NCI-H446 treated with DMSO at 0.1 percent for 48 hours (cell line): ENCODE data around the gene KRT84.
A peak's percentile ranks its signal among the peaks of the same experiment; 100 is the strongest.

Experiments
- DNase-seq: peaks from one replicate; lab custom pipeline; 2025; lab: John Stamatoyannopoulos, UW

KRT84 gene

GRCh38 chr12:52342781-52343490 is 42.5 kb downstream of the KRT84 start:
- no peak for DNase-seq

GRCh38 chr12:52341066-52341580 is 44.3 kb downstream of the KRT84 start:
- DNase-seq: no peak

GRCh38 chr12:52338241-52338960 is 47.1 kb downstream of the KRT84 start:
- peak; percentile 54 for DNase-seq

GRCh38 chr12:52337054-52337453 is 48.4 kb downstream of the KRT84 start:
- DNase-seq: no peak

- DNase-seq: no peak
Measured at GRCh38 chr12:52336641-52337040, 48.8 kb downstream of the KRT84 start.

- DNase-seq: peak; percentile 87
Measured at GRCh38 chr12:52335598-52336262, 49.7 kb downstream of the KRT84 start.

GRCh38 chr12:52334185-52334584 is 51.3 kb downstream of the KRT84 start:
- no peak for DNase-seq

- DNase-seq: no peak
Measured at GRCh38 chr12:52333321-52333720, 52.1 kb downstream of the KRT84 start.

GRCh38 chr12:52332381-52332780 is 53.1 kb downstream of the KRT84 start:
- no peak for DNase-seq

GRCh38 chr12:52331833-52332232 is 53.6 kb downstream of the KRT84 start:
- DNase-seq: no peak

- DNase-seq: no peak
Measured at GRCh38 chr12:52331039-52331438, 54.4 kb downstream of the KRT84 start.

- no peak for DNase-seq
Measured at GRCh38 chr12:52327830-52328500, 57.5 kb downstream of the KRT84 start.
